Dermis blood vessel endothelial cell (primary cell): ENCODE data around the gene PCNX1. TPM values are rescaled to one million over a fixed set of nuclear protein-coding genes. Genes with fewer than 3 reads are reported as not detected.
"Not testable (repeated sequence)": the region's sequence is repeated elsewhere in the genome, so short reads cannot be mapped to it uniquely, and the experiment has no call there.

Experiments
- DNase-seq: peaks from one replicate; pipeline ENCODE4 v3.0.0; 2010
- total RNA-seq: library from RNA; depleted of rRNA; stranded (reverse); fragments of >200 nt; gene quantifications from 2 replicates; pipeline ENCODE4 v1.2.3, GENCODE V29; 2014

Gene PCNX1
- total RNA-seq, 1 donor from 2014 or later = 33.4 TPM

- DNase-seq = no peak
Observed at GRCh38 chr14:71022012-71022869, 115.0 kb downstream of the PCNX1 start.

GRCh38 chr14:71022939-71023338, 115.7 kb downstream of the PCNX1 start:
- DNase-seq = no peak

- DNase-seq = no peak
Observed at GRCh38 chr14:71029236-71029781, 122.0 kb downstream of the PCNX1 start.

- DNase-seq = no peak
Observed at GRCh38 chr14:71031000-71031399, 123.7 kb downstream of the PCNX1 start.

- no peak for DNase-seq
Observed at GRCh38 chr14:71036433-71036832, 129.2 kb downstream of the PCNX1 start.

- DNase-seq = no peak
Observed at GRCh38 chr14:71048393-71048792, 141.1 kb downstream of the PCNX1 start.

GRCh38 chr14:71049435-71050133, 142.3 kb downstream of the PCNX1 start:
- peak; percentile 14 for DNase-seq

- peak; percentile 24 for DNase-seq
Observed at GRCh38 chr14:71050227-71050823, 143.1 kb downstream of the PCNX1 start.

- no peak for DNase-seq
Observed at GRCh38 chr14:71054706-71055105, 147.4 kb downstream of the PCNX1 start.

- no peak for DNase-seq
Observed at GRCh38 chr14:71056168-71056567, 148.9 kb downstream of the PCNX1 start.

- DNase-seq = no peak
Observed at GRCh38 chr14:71060274-71060673, 153.0 kb downstream of the PCNX1 start.

GRCh38 chr14:71060825-71061455, 153.7 kb downstream of the PCNX1 start:
- no peak for DNase-seq

GRCh38 chr14:71061458-71061857, 154.2 kb downstream of the PCNX1 start:
- DNase-seq = no peak

GRCh38 chr14:71062581-71063303, 155.5 kb downstream of the PCNX1 start:
- no peak for DNase-seq

GRCh38 chr14:71063351-71063750, 156.1 kb downstream of the PCNX1 start:
- no peak for DNase-seq

GRCh38 chr14:71064747-71065146, 157.5 kb downstream of the PCNX1 start:
- not testable (repeated sequence) for DNase-seq

- peak; percentile 5 for DNase-seq
Observed at GRCh38 chr14:71070169-71070568, 162.9 kb downstream of the PCNX1 start.

- no peak for DNase-seq
Observed at GRCh38 chr14:71071042-71071441, 163.8 kb downstream of the PCNX1 start.

GRCh38 chr14:71076462-71077092, 169.3 kb downstream of the PCNX1 start:
- DNase-seq = no peak

GRCh38 chr14:71078500-71078899, 171.2 kb downstream of the PCNX1 start:
- DNase-seq = no peak

GRCh38 chr14:71086567-71086966, 179.3 kb downstream of the PCNX1 start:
- no peak for DNase-seq

- DNase-seq = no peak
Observed at GRCh38 chr14:71089971-71090370, 182.7 kb downstream of the PCNX1 start.
